GM12872 (cell line): ENCODE measurements around the gene AHRR.
A peak's percentile ranks its signal among the peaks of the same experiment; 100 is the strongest.

Source experiments
- TF ChIP-seq, protein P1 (sequence below): IDR thresholded peaks from 3 replicates; pipeline ENCODE4 v1.5.1; 2011; ENCODE audit warnings: low read depth, mild to moderate bottlenecking, low read length, moderate library complexity; ENCODE audit not compliant: insufficient read depth

AHRR gene

GRCh38 chr5:306011-306805, 15.3 kb upstream of the AHRR start:
- TF ChIP-seq, protein P1, sequence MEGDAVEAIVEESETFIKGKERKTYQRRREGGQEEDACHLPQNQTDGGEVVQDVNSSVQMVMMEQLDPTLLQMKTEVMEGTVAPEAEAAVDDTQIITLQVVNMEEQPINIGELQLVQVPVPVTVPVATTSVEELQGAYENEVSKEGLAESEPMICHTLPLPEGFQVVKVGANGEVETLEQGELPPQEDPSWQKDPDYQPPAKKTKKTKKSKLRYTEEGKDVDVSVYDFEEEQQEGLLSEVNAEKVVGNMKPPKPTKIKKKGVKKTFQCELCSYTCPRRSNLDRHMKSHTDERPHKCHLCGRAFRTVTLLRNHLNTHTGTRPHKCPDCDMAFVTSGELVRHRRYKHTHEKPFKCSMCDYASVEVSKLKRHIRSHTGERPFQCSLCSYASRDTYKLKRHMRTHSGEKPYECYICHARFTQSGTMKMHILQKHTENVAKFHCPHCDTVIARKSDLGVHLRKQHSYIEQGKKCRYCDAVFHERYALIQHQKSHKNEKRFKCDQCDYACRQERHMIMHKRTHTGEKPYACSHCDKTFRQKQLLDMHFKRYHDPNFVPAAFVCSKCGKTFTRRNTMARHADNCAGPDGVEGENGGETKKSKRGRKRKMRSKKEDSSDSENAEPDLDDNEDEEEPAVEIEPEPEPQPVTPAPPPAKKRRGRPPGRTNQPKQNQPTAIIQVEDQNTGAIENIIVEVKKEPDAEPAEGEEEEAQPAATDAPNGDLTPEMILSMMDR: no peak

DNA sequence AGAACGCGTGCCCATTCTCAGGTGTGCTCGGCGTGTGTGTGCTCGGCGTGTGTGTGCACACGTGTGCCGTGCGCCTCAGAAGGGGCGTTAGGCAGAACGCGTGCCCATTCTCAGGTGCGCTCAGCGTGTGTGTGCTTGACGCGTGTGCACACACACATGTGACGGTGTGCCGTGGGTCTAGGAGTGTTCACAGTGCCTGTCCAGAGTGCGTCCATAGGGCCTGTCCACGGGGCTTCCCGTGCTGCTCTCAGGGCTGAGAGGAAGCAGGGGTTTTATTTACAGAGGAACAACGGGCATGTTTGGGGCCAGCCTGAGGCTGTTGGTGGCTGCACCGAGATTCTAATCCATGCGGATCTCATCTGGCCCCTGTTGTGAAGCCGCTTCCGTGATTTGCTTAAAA, 14.2 kb upstream of the AHRR start:
- TF ChIP-seq, protein P1: no peak

DNA sequence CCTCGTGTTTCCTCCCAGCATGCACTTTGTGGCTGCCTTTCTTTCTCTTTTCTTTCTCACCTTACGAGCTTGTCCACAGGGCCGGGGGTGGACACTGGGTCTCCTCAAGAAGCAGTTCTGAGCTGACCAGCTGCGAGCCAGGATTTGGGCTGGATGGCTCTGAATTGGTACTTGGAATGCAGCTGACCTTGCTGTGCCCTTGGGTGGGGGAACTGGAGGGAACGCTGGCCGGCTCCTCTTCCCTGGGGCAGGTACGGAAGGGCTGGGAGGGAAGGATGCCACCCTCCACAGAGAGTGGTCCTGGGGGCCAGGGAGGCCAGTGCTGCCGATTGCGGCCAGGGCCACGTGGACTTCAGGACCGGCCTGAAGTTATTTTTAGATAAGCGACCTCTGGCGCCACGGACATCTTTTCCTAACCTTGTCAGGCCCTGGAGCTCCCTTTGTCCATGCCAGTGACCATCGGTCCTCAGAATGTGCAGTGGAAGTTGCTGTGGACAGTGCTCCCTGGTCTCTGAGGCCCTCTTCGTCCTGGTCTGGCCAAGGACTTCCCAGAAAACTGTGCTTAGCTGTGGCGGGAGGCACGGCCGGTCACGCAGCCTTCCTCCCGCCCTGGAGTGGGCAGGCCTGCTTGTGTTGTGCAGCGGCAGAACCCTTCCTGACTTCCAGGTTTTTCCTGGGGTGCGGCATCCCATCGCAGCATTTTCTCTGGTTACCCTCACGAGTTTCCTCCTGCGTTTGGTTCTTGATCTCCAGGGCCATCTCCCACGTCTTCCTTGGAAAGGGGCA, 13.5 kb upstream of the AHRR start:
- TF ChIP-seq, protein P1: no peak

DNA sequence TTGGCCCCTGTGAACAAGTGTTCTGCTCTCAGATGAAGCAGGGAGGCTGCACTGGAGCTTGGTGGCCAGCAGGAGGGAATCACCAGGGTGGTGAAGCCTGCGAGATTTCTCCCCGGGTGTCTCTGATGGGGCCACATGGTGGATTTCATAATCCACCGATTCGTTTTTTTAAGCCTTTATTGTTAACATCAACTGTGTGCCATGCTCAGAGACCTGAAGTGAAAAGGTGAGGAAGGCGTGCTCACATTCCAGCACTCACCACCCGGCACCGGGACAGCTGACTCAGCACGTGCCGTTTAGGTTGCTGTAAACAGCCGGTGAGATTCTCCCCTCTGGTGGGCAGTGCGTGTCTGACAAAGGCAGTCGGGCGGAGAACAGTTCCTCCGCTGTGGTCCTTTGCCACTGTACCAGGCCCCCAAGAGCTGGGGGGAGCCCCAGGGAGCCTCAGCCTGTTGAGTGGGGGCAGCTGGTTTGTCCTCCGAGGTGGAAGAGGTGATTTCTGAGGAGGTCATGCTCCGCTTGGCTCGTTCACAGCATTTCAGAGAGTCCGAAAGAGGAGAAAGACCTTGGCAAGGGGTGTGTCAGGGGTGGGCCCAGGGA, 12.7 kb upstream of the AHRR start:
- TF ChIP-seq, protein P1: peak; percentile 21; the same call in 1 of the 3 replicates

- TF ChIP-seq, protein P1: no peak
Observed at GRCh38 chr5:310516-310915, 11.0 kb upstream of the AHRR start.

DNA sequence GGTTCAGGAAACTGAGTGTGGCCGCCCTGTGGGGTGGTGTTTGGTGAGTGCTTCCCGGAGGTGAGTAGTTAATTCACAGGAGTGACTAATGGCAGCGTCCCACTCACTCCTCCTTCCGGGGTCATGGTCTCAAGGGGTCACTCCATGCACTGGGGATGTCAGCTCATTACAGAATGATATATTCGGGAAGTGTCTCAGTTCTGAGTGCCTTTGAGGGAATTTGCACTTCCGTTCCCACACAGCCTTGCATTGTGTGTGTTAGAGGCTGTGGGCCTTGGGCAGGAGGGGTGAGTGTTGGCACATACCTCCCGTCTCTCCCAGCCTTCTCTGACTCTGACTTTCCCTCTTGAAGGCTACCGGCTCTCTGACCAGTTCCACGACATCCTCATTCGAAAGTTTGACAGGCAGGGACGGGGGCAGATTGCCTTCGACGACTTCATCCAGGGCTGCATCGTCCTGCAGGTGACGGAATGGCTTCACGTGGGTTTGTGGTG, 10.5 kb upstream of the AHRR start:
- TF ChIP-seq, protein P1: no peak

GRCh38 chr5:311963-312362, 9.6 kb upstream of the AHRR start:
- TF ChIP-seq, protein P1: no peak
